Liver (tissue), 3 donors: ENCODE measurements around the gene NR6A1.

ENCODE experiments used
- EGR1 ChIP-seq, 2 donors: IDR thresholded peaks; 2 replicates each; pipeline ENCODE4 v1.6.1; 2016 to 2018; ENCODE audit warnings: antibody characterized with exemption in 2 of 2, low read depth in 2 of 2
- GABPA ChIP-seq, 2 donors: IDR thresholded peaks in 1 of 2; conservative IDR thresholded peaks in 1 of 2; 2 replicates each; pipeline ENCODE4 v1.6.1; 2016; ENCODE audit warnings: antibody characterized with exemption in 2 of 2, mild to moderate bottlenecking in 1 of 2, moderate library complexity in 1 of 2
- HNF4A ChIP-seq, 2 donors: conservative IDR thresholded peaks; 2 replicates each; pipeline ENCODE4 v1.6.1; 2016; ENCODE audit warnings: antibody characterized with exemption in 2 of 2, mild to moderate bottlenecking in 2 of 2
- JUND ChIP-seq, 2 donors: IDR thresholded peaks; 2 replicates each; pipeline ENCODE4 v1.6.1; 2016; ENCODE audit warnings: antibody characterized with exemption in 2 of 2
- RAD21 ChIP-seq, 2 donors: IDR thresholded peaks; 2 replicates each; pipeline ENCODE4 v1.6.1; 2016; ENCODE audit warnings: antibody characterized with exemption in 2 of 2, mild to moderate bottlenecking in 2 of 2
- SP1 ChIP-seq: IDR thresholded peaks from 2 replicates; pipeline ENCODE4 v1.6.1; 2018; ENCODE audit warnings: antibody characterized with exemption, mild to moderate bottlenecking
- YY1 ChIP-seq: IDR thresholded peaks from 2 replicates; pipeline ENCODE4 v1.6.1; 2016; ENCODE audit warnings: antibody characterized with exemption, mild to moderate bottlenecking
- TF ChIP-seq, protein P1 (sequence below): fragments of 150-350 bp; IDR thresholded peaks from 2 replicates; pipeline ENCODE4 v1.5.1; 2017; ENCODE audit warnings: improper control_type of control experiment, low read depth, low read length; ENCODE audit not compliant: missing input control
- TF ChIP-seq, protein P2 (sequence below): IDR thresholded peaks from 2 replicates; pipeline ENCODE4 v1.6.1; 2016; ENCODE audit warnings: antibody characterized with exemption
- donor health status: healthy.
- donor health status: healthy.

DNA sequence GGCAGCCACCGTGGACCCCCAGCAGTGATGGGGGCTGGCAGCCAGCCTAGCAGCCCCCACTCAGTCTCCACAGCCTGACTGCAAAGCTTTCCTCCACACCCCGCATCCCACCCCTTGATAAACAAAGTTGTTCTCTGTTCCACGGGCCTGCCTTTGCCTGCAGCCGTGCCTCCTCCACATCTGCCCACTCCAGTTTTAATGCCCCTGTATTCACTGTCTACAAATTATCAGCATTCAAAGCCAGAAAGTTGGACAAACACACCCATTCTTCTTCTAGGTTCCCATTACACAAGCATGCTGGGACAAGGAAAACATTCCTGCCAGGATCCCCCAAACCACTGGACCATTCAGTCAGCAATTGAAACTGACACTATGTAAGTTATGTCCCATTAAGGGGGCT lies 240.9 kb downstream of the NR6A1 start:
- TF ChIP-seq SP1 (no peak), EGR1 (IDR thresholded peaks at IDR 0.05; ENCODE audit: low read depth in 2 of 2) (no peak), GABPA (IDR thresholded peaks at IDR 0.05 in 1 of 2, conservative IDR thresholded peaks at IDR 0.05 in 1 of 2) (no peak), HNF4A (conservative IDR thresholded peaks at IDR 0.05) (no peak), RAD21 (IDR thresholded peaks at IDR 0.05) (no peak), YY1 (no peak), JUND (IDR thresholded peaks at IDR 0.05) (no peak)
- TF ChIP-seq, protein P1, sequence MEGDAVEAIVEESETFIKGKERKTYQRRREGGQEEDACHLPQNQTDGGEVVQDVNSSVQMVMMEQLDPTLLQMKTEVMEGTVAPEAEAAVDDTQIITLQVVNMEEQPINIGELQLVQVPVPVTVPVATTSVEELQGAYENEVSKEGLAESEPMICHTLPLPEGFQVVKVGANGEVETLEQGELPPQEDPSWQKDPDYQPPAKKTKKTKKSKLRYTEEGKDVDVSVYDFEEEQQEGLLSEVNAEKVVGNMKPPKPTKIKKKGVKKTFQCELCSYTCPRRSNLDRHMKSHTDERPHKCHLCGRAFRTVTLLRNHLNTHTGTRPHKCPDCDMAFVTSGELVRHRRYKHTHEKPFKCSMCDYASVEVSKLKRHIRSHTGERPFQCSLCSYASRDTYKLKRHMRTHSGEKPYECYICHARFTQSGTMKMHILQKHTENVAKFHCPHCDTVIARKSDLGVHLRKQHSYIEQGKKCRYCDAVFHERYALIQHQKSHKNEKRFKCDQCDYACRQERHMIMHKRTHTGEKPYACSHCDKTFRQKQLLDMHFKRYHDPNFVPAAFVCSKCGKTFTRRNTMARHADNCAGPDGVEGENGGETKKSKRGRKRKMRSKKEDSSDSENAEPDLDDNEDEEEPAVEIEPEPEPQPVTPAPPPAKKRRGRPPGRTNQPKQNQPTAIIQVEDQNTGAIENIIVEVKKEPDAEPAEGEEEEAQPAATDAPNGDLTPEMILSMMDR: no peak
- TF ChIP-seq, protein P2, sequence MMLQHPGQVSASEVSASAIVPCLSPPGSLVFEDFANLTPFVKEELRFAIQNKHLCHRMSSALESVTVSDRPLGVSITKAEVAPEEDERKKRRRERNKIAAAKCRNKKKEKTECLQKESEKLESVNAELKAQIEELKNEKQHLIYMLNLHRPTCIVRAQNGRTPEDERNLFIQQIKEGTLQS: no peak
